ENCODE measurements around the gene GHR.

Gene GHR

GRCh38 chr5:42612750-42613366 lies 189.6 kb downstream of the GHR start:
- no peak for DNase-seq

- DNase-seq = no peak
Observed at GRCh38 chr5:42614509-42614908, 191.3 kb downstream of the GHR start.

- no peak for DNase-seq
Observed at GRCh38 chr5:42620579-42621216, 197.5 kb downstream of the GHR start.

GRCh38 chr5:42621242-42621641 lies 198.0 kb downstream of the GHR start:
- no peak for DNase-seq

- DNase-seq = no peak
Observed at GRCh38 chr5:42621662-42622061, 198.4 kb downstream of the GHR start.

- no peak for DNase-seq
Observed at GRCh38 chr5:42624912-42625311, 201.7 kb downstream of the GHR start.

- DNase-seq = no peak
Observed at GRCh38 chr5:42626462-42626861, 203.2 kb downstream of the GHR start.

- no peak for DNase-seq
Observed at GRCh38 chr5:42628821-42629220, 205.6 kb downstream of the GHR start.

- DNase-seq = no peak
Observed at GRCh38 chr5:42629284-42629683, 206.0 kb downstream of the GHR start.

GRCh38 chr5:42631241-42631640 lies 208.0 kb downstream of the GHR start:
- DNase-seq = no peak

GRCh38 chr5:42632354-42632900 lies 209.2 kb downstream of the GHR start:
- DNase-seq = no peak

- no peak for DNase-seq
Observed at GRCh38 chr5:42634575-42634974, 211.3 kb downstream of the GHR start.

- DNase-seq = peak; percentile 24
Observed at GRCh38 chr5:42636425-42636824, 213.2 kb downstream of the GHR start.

- DNase-seq = no peak
Observed at GRCh38 chr5:42636946-42637345, 213.7 kb downstream of the GHR start.

- DNase-seq = no peak
Observed at GRCh38 chr5:42638972-42639371, 215.7 kb downstream of the GHR start.

- DNase-seq = no peak
Observed at GRCh38 chr5:42640835-42641234, 217.6 kb downstream of the GHR start.

GRCh38 chr5:42641336-42642005 lies 218.2 kb downstream of the GHR start:
- no peak for DNase-seq

GRCh38 chr5:42642006-42642405 lies 218.8 kb downstream of the GHR start:
- DNase-seq = no peak

GRCh38 chr5:42643360-42643759 lies 220.1 kb downstream of the GHR start:
- no peak for DNase-seq

GRCh38 chr5:42645138-42645537 lies 221.9 kb downstream of the GHR start:
- no peak for DNase-seq

- DNase-seq = no peak
Observed at GRCh38 chr5:42648036-42648435, 224.8 kb downstream of the GHR start.

GRCh38 chr5:42648915-42649314 lies 225.7 kb downstream of the GHR start:
- DNase-seq = no peak

GRCh38 chr5:42650084-42650483 lies 226.8 kb downstream of the GHR start:
- no peak for DNase-seq

GRCh38 chr5:42653705-42654104 lies 230.5 kb downstream of the GHR start:
- no peak for DNase-seq

Data from hematopoietic multipotent progenitor cell treated with erythropoietin and hydrocortisone succinate and interleukin-3 and kit ligand, for 4 days (in vitro differentiated cells).